ENCODE results near the gene PDE4D.

GRCh38 chr5:58925627-58926540, 967.6 kb downstream of the PDE4D start:
- TF ChIP-seq CTCF (IDR thresholded peaks at IDR 0.05) (no peak), POLR2AphosphoS5 (IDR thresholded peaks at IDR 0.05; ENCODE audit: low read depth, low read length) (no peak), SIN3A (IDR thresholded peaks at IDR 0.05; ENCODE audit: borderline replicate concordance, insufficient read depth, low read depth, low read length) (no peak), REST (IDR thresholded peaks at IDR 0.05; ENCODE audit: insufficient read depth in 1 of 2, low read depth in 2 of 2, low read length in 1 of 2) (no peak)
